H1 (cell line): ENCODE data around the gene PTTG2. TPM values are rescaled to one million over a fixed set of nuclear protein-coding genes. Genes with fewer than 3 reads are reported as not detected.

Source experiments
- CBX8 ChIP-seq: fragments of 300-800, 300-1000 bp; sonication (generic); IDR thresholded peaks from 2 replicates; pipeline ENCODE4 v1.7.1; 2016; ENCODE audit warnings: low read depth, low read length, borderline replicate concordance
- CHD2 ChIP-seq: IDR thresholded peaks from 2 replicates; pipeline ENCODE4 v1.6.1; 2012; ENCODE audit warnings: low read length, improper control_type of control experiment
- RFX5 ChIP-seq: IDR thresholded peaks from 2 replicates; pipeline ENCODE4 v1.6.1; 2011; ENCODE audit warnings: low read depth, low read length, improper control_type of control experiment, borderline replicate concordance
- SAP30 ChIP-seq: fragments of 300-600 bp; sonication (generic); IDR thresholded peaks from 2 replicates; pipeline ENCODE4 v1.7.1; 2012; ENCODE audit warnings: low read length, moderate library complexity, mild to moderate bottlenecking, inconsistent platforms; ENCODE audit not compliant: insufficient read depth, insufficient replicate concordance
- SIN3A ChIP-seq, 2 experiments: IDR thresholded peaks in 1 of 2; conservative IDR thresholded peaks in 1 of 2; 2 replicates each; pipeline ENCODE4 v1.6.1; 2011 to 2012; ENCODE audit warnings: low read length in 2 of 2, improper control_type of control experiment in 1 of 2, low read depth in 1 of 2, mild to moderate bottlenecking in 1 of 2
- ZNF274 ChIP-seq: IDR thresholded peaks from 2 replicates; pipeline ENCODE4 v1.7.0; 2012; ENCODE audit warnings: low read length, borderline replicate concordance; ENCODE audit errors: extremely low read depth
- polyA plus RNA-seq, 7 experiments: library from polyadenylated mRNA; depleted of rRNA in 3 of 7; stranded (reverse) in 5 of 7; unstranded in 2 of 7; fragments of >200 nt in 5 of 7; fragments of 200-250 nt in 2 of 7; gene quantifications; 1 replicate in 5 of 7; 2 replicates in 1 of 7; 4 replicates in 1 of 7; pipeline versions ENCODE4 v1.2.1 to v1.2.3, GENCODE V29; 2011 to 2013; ENCODE audit warnings: missing spikeins in 2 of 7, mixed read lengths in 2 of 7
- total RNA-seq: library from RNA; stranded (reverse); fragmentation: NEBNext Ultra II Directional; extraction: Animal tissue kit (Norgen Biotek cat#: 25700); gene quantifications from 2 replicates; pipeline ENCODE4 v1.2.1, GENCODE V29; 2021
- TF ChIP-seq, protein P1 (sequence below): IDR thresholded peaks from 2 replicates; pipeline ENCODE4 v1.6.1; 2011; ENCODE audit warnings: low read length, improper control_type of control experiment

Gene PTTG2
- total and polyA plus RNA-seq, 2 of the 8 experiments (the other 6 are each of a cell fraction or from before 2014, with no cell fraction given) = not detected

DNA sequence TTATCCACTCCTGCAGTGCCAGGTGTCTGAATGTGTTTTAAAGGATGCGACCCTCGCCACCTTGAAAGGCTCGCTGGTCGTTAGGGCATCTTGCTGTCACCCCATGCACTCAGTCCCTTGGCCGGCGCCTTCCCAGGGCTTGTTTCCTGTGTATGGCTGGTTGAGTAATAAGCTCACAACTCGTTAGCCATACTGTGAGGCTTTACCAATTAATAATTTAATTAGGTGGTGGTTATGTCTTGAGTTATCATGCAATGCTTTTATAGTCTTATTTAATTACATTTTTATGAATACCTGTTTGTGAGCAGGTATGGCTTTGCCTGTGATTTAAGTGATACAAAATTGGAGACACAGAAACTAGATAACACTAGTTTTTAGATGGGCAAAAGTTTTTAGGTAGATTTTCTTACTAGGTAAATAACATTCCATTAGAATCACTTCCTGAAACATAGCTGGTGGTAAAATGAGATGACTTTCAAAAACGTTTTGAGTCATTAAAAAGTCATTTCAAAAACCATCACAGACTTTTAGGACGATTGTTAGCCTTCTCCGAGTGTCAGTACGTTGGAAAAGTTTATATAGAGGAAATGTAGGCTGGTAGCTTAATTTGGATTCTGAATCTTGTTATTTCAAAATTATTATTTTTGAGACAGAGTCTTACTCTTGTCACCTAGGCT, 18.2 kb downstream of the PTTG2 start (continued):
- TF ChIP-seq, protein P1, sequence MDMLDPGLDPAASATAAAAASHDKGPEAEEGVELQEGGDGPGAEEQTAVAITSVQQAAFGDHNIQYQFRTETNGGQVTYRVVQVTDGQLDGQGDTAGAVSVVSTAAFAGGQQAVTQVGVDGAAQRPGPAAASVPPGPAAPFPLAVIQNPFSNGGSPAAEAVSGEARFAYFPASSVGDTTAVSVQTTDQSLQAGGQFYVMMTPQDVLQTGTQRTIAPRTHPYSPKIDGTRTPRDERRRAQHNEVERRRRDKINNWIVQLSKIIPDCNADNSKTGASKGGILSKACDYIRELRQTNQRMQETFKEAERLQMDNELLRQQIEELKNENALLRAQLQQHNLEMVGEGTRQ = no peak
- no peak for TF ChIP-seq ZNF274
- TF ChIP-seq SAP30 = no peak
- no peak for TF ChIP-seq CBX8
- TF ChIP-seq RFX5 = no peak
- no peak for TF ChIP-seq SIN3A (conservative IDR thresholded peaks at IDR 0.05 in 1 of 2, IDR thresholded peaks at IDR 0.05 in 1 of 2; ENCODE audit: low read depth in 1 of 2, low read length in 2 of 2)
- TF ChIP-seq CHD2 = no peak
